Uterus (tissue), 2 donors: Measurements from ENCODE around the gene LRG1.

Experiments used
- CTCF ChIP-seq, 4 experiments: fragments of 200-600 bp in 2 of 4; fragments of 450-650 bp in 2 of 4; sonication (generic) in 2 of 4; IDR thresholded peaks; one replicate each; pipeline ENCODE4 v1.5.1; 2016 to 2019; ENCODE audit warnings: antibody characterized with exemption in 4 of 4, mild to moderate bottlenecking in 2 of 4, moderate library complexity in 1 of 4
- POLR2A ChIP-seq, 2 donors: fragments of 450-650 bp; IDR thresholded peaks; one replicate each; pipeline ENCODE4 v1.6.1; 2016; ENCODE audit warnings: antibody characterized with exemption in 2 of 2, mild to moderate bottlenecking in 1 of 2, moderate library complexity in 1 of 2

GRCh38 chr19:4496304-4496703, 43.5 kb downstream of the LRG1 start:
- no peak for TF ChIP-seq POLR2A (IDR thresholded peaks at IDR 0.05)
- no peak for TF ChIP-seq CTCF (IDR thresholded peaks at IDR 0.05)
